ENCODE measurements around the gene SDHB.

- TF ChIP-seq CTCF (IDR thresholded peaks at IDR 0.05) (no peak), POLR2A (IDR thresholded peaks at IDR 0.05) (no peak)
These were observed 42.8 kb downstream of the SDHB start for GRCh38 chr1:17011092-17011438.

Measured in upper lobe of left lung (tissue), 4 donors.